ENCODE measurements around the gene SSBP2.

SSBP2 gene

GRCh38 chr5:81767938-81768337, 17.0 kb upstream of the SSBP2 start:
- no peak for TF ChIP-seq TCF12 (IDR thresholded peaks at IDR 0.05; ENCODE audit: low read depth)
- no peak for TF ChIP-seq NFIC (IDR thresholded peaks at IDR 0.05)
- no peak for TF ChIP-seq TEAD4 (IDR thresholded peaks at IDR 0.05)
- TF ChIP-seq EP300 (IDR thresholded peaks at IDR 0.05; ENCODE audit: borderline replicate concordance) = no peak
- TF ChIP-seq, protein P1, sequence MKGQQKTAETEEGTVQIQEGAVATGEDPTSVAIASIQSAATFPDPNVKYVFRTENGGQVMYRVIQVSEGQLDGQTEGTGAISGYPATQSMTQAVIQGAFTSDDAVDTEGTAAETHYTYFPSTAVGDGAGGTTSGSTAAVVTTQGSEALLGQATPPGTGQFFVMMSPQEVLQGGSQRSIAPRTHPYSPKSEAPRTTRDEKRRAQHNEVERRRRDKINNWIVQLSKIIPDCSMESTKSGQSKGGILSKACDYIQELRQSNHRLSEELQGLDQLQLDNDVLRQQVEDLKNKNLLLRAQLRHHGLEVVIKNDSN (IDR thresholded peaks at IDR 0.05) = no peak
- TF ChIP-seq CREB1 (IDR thresholded peaks at IDR 0.05; ENCODE audit: low read depth) = no peak

DNA sequence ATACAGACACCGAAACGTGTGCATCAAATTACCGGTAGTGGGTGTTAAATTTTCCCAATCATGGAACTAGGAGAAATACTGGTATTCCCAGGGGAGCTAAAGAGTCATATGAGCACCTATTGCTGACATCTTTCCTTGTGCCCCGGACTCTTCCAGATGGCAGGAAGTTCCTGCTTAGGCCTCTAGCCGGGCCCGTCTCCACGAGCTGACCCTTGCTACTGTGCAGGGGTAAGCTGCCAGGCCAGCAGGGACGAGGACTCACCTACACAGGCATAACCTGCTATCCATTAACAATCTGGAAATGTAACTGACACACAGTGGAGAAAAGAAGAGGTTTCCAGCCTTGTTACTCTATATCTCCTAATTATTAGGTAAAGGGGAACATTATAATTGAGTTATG, 16.2 kb upstream of the SSBP2 start:
- no peak for TF ChIP-seq EP300 (IDR thresholded peaks at IDR 0.05; ENCODE audit: borderline replicate concordance)
- no peak for TF ChIP-seq TCF12 (IDR thresholded peaks at IDR 0.05; ENCODE audit: low read depth)
- TF ChIP-seq, protein P2, sequence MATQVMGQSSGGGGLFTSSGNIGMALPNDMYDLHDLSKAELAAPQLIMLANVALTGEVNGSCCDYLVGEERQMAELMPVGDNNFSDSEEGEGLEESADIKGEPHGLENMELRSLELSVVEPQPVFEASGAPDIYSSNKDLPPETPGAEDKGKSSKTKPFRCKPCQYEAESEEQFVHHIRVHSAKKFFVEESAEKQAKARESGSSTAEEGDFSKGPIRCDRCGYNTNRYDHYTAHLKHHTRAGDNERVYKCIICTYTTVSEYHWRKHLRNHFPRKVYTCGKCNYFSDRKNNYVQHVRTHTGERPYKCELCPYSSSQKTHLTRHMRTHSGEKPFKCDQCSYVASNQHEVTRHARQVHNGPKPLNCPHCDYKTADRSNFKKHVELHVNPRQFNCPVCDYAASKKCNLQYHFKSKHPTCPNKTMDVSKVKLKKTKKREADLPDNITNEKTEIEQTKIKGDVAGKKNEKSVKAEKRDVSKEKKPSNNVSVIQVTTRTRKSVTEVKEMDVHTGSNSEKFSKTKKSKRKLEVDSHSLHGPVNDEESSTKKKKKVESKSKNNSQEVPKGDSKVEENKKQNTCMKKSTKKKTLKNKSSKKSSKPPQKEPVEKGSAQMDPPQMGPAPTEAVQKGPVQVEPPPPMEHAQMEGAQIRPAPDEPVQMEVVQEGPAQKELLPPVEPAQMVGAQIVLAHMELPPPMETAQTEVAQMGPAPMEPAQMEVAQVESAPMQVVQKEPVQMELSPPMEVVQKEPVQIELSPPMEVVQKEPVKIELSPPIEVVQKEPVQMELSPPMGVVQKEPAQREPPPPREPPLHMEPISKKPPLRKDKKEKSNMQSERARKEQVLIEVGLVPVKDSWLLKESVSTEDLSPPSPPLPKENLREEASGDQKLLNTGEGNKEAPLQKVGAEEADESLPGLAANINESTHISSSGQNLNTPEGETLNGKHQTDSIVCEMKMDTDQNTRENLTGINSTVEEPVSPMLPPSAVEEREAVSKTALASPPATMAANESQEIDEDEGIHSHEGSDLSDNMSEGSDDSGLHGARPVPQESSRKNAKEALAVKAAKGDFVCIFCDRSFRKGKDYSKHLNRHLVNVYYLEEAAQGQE (IDR thresholded peaks at IDR 0.05; ENCODE audit: low read depth) = no peak
- TF ChIP-seq EGR1 (IDR thresholded peaks at IDR 0.05) = no peak
- no peak for TF ChIP-seq CEBPB (IDR thresholded peaks at IDR 0.05)
- TF ChIP-seq, protein P1 (IDR thresholded peaks at IDR 0.05) = no peak
- TF ChIP-seq YY1 (IDR thresholded peaks at IDR 0.05; ENCODE audit: low read depth) = no peak
- TF ChIP-seq MAX (IDR thresholded peaks at IDR 0.05) = no peak
- TF ChIP-seq TAF1 (IDR thresholded peaks at IDR 0.05; ENCODE audit: low read depth) = no peak
- TF ChIP-seq RAD21 (IDR thresholded peaks at IDR 0.05; ENCODE audit: low read depth) = no peak
- TF ChIP-seq CREB1 (IDR thresholded peaks at IDR 0.05; ENCODE audit: low read depth) = no peak

DNA sequence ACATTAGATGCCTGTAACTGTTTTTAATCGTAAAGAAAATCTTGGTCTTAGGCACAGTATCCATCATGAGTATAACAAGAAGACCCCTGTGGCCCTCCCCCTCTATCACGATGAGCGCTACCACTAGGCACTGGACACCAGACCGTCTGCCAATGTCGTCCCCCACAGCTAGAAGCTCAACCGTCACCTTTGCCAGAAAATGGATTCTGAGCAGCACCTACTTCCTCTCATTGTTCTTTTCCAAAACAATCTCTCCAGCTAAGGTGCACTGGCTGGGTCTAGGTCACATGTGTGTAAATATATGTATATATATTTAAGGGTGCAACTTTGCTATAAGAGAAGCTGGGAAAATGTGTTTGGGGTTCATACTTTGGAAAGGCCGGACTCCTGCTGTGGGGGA, 15.7 kb upstream of the SSBP2 start:
- TF ChIP-seq EP300 (IDR thresholded peaks at IDR 0.05; ENCODE audit: borderline replicate concordance) (no peak), NFIC (IDR thresholded peaks at IDR 0.05) (no peak), FOXM1 (IDR thresholded peaks at IDR 0.05; ENCODE audit: borderline replicate concordance, low read depth) (no peak), TCF12 (IDR thresholded peaks at IDR 0.05; ENCODE audit: low read depth) (no peak), CREB1 (IDR thresholded peaks at IDR 0.05; ENCODE audit: low read depth) (no peak), EGR1 (IDR thresholded peaks at IDR 0.05) (no peak), CEBPB (IDR thresholded peaks at IDR 0.05) (no peak), ZBTB7A (IDR thresholded peaks at IDR 0.05; ENCODE audit: low read depth) (no peak), TAF1 (IDR thresholded peaks at IDR 0.05; ENCODE audit: low read depth) (no peak), RAD21 (IDR thresholded peaks at IDR 0.05; ENCODE audit: low read depth) (no peak), TEAD4 (IDR thresholded peaks at IDR 0.05) (no peak), YY1 (IDR thresholded peaks at IDR 0.05; ENCODE audit: low read depth) (no peak)
- TF ChIP-seq, protein P2 (IDR thresholded peaks at IDR 0.05; ENCODE audit: low read depth) = no peak

DNA sequence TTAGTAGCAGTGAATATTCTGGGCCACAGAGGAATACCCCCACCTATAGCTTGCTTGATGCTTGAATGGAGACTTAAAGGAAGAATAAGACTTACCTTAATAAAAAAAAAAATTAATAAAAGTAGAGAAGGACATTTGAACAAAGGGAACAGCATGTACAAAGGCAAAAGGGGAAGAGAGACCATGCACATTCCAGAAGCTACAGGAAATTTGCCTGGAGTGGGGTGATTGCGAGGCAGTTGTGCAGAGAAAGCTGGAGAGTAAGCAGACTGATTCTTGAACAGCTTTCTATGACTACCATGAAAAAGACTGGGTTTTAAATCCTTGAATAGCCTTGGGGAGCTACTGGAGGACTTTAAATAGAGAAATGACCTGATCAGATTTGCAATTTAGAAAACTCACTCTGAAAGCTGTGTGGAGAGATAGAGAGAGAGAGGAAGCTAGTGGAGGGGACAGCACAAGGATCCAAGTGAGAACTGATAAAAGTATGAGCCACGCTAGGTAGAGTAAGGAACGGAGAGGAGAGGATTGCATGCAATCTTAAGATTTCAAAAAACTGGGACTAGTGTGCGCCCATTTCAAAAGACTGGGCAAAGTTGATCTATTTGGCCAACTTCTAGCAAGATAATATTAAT, 12.5 kb upstream of the SSBP2 start:
- TF ChIP-seq ZBTB7A (IDR thresholded peaks at IDR 0.05; ENCODE audit: low read depth) (no peak), EP300 (IDR thresholded peaks at IDR 0.05; ENCODE audit: borderline replicate concordance) (no peak), MAX (IDR thresholded peaks at IDR 0.05) (no peak), NFIC (IDR thresholded peaks at IDR 0.05) (no peak), FOXM1 (IDR thresholded peaks at IDR 0.05; ENCODE audit: borderline replicate concordance, low read depth) (no peak), TEAD4 (IDR thresholded peaks at IDR 0.05) (no peak), YY1 (IDR thresholded peaks at IDR 0.05; ENCODE audit: low read depth) (no peak), CEBPB (IDR thresholded peaks at IDR 0.05) (no peak), TAF1 (IDR thresholded peaks at IDR 0.05; ENCODE audit: low read depth) (no peak), CREB1 (IDR thresholded peaks at IDR 0.05; ENCODE audit: low read depth) (no peak), RAD21 (IDR thresholded peaks at IDR 0.05; ENCODE audit: low read depth) (no peak), EGR1 (IDR thresholded peaks at IDR 0.05) (no peak), TCF12 (IDR thresholded peaks at IDR 0.05; ENCODE audit: low read depth) (no peak)
- TF ChIP-seq, protein P2 (IDR thresholded peaks at IDR 0.05; ENCODE audit: low read depth) = no peak
- TF ChIP-seq, protein P1 (IDR thresholded peaks at IDR 0.05) = no peak

Data from Ishikawa (cell line).